Stimulated activated CD4-positive, alpha-beta T cell treated with anti-CD3 and anti-CD28 coated beads, Interleukin-15, amount 100 ng/mL, for 1 hour (primary cell): ENCODE data around the gene IMMP2L.

ENCODE experiments used
- DNase-seq, 2 donors: peaks; one replicate each; pipeline ENCODE4 v3.0.0-alpha.2; 2020; ENCODE audit warnings: low read depth in 1 of 2, low spot score in 1 of 2

Gene IMMP2L

DNA sequence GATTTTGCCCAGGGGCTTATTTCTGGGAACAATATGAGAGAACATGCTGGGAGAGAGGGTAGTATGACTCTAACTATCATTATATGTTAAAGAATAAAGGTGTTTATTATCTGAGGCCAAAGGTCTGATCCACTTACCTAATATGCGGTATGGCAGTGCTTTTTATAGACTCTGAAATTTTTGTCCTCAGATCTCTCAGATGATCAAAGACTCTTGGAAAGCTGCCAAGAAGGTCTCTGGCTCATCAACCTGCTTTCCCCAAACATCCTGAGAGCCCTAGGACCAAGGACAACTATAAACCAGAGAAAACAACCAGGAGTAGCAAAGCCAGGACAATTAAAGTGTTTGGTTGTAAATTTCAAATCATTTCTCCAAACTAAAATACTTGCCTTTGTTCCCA lies 727.1 kb downstream of the IMMP2L start:
- DNase-seq = no peak

DNA sequence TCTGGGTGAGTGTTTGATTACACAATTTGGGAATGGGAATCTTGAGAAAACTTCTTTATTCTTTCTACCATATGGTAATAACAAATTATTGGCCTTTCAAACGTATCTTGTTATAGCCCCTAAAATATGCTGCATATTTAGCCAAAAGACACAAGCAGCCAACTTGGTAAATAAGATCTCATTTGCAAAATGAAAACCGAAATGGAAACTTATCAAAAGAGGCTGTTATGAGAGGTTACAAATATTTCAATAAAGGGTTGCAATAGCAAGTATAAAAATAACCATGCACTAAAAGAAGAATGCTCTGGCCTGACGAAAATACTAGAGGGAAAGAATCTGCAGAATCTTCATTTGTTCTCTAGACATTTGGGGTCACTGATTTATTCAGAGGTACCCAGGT lies 730.9 kb downstream of the IMMP2L start:
- DNase-seq = no peak

DNA sequence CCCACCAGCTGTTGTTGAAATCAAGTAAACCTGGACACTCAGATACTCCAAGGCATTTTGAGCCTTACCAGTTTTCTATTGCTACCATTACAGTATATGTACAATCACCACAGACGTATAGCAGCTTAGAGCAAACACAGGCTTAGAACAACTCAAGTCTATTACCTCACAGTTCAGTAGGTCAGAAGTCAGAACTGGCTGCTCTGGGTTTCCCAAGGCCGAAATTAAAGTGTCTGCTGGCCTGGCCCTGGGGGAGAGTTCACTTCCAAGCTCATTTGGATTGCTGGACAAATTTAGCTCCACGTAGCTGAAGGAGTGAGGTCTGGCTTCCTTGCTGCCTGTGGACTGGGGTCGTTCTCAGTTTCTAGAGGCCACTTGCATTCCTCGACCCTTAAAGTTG lies 731.5 kb downstream of the IMMP2L start:
- no peak for DNase-seq

DNA sequence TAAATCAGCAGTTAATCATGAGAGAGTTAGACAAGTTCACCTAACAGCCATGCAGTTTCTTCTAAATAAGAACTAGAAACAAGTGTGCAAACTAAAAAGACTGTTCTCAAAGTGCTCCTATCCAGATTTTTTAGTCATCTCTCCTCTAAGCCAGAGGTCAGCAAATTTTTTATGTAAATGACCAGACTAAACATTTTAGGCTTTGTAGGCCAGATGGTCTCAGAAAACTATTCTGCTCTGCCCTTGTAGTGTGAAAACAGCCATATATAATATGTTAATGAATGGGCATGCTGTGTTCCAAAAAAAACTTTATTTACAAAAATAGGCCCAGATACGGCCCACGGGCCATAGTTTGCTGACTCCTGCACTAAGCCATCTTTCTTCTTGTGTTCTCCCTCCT lies 734.4 kb downstream of the IMMP2L start:
- DNase-seq = no peak

DNA sequence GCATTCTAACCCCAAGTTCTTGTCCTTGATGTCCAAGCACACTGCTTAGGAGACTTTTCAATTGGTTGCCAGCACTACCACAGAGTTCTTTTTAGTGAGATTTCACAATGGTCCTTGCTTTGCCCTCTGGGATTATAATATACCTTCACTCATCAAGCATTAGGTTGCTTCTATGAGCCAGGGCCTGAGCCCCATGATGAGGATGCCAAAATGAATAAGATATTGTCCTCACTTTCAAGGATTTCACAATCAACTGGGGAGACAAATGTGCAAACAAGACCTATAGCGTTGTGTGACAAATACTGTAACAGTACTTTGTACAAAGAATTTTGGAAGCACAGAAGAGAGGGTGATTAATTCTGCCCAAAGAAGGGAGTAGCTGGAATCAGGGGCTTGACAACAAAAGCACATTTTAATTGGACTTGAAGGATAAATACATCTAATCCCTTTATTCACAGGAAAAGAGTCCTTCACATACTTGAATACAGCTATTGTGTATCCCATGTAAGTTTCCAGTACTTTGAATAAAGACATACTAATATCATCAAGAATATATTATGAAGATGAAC lies 734.9 kb downstream of the IMMP2L start:
- DNase-seq = no peak

DNA sequence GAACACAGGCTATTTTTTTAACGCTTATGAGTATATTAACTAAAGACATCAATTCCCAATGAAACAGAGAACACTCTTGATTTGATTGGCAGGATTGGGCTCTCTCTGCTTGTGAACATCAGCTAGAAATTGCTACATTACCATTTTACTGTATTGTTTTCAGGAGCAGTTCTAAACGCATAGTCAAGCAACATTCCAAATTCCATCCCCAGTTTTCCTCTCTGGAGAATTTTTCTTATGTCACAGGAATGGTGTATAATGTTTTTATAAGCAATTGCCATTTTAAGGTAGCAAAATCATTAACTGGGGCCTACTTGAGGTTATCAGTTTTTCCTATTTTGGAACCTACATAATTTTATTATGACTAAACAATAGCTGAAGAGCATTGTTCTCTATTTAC lies 748.3 kb downstream of the IMMP2L start:
- DNase-seq = no peak

DNA sequence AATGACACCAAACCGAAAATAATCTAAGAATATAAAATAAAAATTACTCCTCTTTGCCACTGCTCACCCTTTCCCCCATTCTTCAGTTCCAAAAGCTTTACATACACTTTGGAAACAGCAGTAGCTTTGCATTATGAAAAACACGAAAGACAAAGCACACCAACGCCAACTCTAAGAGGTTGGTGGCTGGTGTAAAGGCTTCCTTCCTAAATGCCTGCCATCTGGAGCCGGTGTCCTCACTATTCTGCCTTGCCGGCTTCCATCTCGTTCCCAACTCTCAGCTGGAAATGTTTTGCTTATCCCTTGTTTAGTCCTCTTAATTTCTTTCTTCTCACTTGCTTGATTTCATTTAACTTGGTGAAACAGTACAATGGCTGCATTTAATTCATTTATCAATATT lies 752.5 kb downstream of the IMMP2L start:
- DNase-seq = no peak

DNA sequence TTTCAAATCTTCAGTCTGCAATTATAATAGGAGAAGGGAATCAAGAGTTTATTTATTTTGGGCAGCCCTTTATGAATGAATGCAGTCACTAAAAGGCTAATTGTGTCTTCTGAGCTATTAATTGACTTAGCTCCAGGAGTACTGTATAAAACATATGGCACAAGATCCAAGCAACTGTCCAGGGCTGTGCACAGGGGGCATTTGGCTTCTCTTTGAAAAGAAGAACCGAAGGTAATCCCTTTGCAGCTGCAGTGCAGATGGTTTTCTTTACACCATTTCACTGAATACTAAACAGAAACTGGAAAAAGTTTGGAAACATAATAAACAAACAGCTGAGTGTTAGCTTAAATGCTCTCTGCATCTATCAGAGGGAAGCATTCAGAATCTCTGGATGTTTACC lies 753.9 kb downstream of the IMMP2L start:
- DNase-seq = no peak

DNA sequence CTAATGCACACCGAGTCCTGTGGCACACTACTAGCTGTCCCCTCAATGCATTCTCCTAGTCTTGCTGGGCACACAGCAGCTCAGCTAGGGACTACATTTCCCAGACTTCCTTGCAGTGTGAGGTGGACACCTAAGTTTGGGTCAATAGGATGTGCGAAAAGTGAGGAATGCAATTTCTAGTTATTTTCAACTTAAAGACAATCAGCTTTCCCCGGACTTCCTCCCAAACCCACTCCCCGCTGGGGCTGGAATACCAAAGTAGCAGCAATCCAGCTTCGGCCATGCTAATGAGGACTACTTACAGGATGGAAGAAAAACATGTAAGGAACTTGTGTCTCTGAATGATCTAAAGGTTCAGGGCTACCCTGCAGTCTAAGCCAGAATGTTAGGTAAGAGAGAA lies 757.8 kb downstream of the IMMP2L start:
- no peak for DNase-seq

DNA sequence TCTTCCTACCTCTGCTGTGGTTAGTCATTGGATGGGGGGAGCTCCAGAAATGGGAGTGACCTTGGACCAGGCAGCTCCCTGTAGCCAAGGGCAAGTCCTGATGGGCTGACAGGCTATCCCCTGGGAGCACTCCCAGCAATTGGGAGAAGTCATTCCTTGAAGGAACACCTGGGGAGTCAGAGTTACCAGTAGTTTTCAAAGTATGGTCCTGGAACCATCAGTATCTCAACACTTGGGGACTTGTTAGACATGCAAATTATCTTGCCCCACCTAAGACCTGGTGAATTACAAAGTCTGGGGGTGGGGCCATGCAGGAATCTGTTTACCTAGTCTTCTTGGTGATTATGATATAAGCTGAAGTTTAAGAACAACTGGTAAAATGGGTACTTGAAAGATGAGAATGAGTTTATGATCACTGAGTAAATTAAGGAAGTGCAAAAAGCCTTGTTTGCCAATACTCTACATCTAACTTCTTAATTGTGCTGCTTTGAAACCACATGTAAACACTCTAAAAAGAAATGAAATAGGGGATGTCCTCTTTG lies 758.6 kb downstream of the IMMP2L start:
- no peak for DNase-seq

DNA sequence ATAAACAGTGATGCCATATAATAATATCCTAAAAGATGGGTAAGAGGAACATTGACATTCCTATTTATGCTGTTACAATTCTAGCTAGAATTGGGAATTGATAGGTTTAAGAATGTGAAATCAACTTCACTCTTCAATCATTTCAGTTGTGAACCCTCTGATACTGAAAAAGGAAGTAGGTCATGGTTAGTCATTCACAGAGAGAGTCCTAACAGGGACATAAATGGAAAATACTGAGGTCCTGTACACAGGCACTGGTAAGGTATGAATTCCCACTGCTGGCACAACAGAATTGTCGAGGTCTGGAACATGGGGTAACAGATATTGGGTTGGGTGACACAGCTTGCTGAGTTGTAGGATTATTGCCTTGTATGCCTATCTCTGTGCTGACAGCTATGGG lies 760.8 kb downstream of the IMMP2L start:
- DNase-seq = no peak

DNA sequence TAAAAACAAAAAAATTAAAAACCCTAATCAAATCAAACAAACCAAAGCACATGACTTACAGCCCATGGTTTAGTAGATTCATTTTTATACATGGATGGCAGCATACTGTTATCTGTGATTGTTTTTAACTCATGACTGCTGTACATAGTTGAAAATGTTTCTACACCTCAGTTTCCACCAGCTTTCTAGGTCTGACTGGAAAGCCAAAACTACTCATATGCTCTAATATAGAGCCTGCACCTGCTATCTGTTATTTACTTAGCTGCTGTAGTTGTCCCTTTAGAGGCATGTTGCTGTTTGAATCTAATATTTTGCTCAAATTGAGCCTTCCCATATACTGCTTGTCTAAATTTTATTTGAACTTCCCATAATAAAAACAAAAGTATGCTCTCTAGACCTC lies 761.3 kb downstream of the IMMP2L start:
- no peak for DNase-seq

DNA sequence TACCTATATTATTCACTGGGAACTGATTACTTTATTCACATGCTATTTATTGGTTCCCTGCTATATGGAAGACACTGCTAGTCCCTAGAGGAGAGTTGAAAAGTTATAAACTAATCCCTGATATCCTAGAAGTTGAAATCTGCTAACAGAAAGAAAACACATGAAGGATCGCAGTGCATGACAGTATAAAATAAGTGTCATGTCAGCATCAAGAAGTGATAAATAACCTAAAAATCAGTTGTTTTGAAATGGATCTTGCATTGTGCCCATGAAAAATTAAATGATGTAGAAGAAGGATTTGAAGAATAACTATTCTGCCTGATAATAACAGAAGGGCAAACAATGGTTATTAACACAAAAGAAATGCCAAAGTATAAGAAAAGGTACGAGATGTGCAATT lies 764.6 kb downstream of the IMMP2L start:
- no peak for DNase-seq

DNA sequence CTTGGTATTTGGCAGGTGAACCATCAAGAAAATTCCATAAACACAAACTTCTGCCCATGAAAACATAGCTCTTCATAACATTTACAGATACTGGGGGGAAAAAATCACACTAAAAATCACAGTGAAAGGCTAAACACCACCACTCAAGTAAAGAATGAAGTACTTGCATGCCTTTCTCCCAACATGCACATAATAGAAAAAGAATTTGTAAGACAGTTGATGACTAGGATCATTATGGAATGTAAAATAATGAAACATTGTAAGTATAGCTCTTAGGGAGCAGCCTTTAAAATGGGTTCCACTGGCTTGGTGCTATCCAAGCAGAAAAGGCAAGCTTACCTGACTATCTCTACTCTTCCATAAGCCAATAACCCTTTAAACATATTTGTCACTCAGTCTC lies 771.3 kb downstream of the IMMP2L start:
- DNase-seq = no peak

DNA sequence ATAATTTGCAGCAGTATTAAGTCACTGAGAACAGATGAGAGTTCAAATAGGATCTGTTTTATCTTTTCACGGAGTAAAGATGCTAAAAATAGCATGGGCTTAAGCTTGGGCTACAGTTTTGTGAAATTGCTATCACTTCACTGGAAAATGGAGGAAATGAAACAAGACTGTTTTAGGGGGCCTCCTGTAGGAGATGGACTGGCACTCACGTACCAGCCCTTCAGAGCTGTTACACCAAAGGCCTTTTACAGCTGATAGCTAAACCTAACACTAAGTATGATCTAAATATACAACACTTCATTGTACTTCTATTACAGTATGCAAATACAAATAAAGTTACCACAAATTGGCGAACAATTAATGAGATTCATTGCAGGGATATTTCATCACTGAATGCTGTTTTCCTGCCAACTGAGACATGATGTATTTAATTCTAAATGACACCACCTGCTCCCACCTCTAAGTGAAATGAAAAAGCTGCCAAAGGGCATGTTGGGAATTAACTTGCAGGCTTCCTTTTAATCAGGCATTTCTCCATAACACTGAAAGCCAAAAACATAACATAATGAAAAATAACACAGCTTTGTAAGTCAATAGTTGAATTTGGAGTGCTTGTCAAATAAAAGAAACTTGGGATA lies 775.8 kb downstream of the IMMP2L start:
- DNase-seq = no peak

DNA sequence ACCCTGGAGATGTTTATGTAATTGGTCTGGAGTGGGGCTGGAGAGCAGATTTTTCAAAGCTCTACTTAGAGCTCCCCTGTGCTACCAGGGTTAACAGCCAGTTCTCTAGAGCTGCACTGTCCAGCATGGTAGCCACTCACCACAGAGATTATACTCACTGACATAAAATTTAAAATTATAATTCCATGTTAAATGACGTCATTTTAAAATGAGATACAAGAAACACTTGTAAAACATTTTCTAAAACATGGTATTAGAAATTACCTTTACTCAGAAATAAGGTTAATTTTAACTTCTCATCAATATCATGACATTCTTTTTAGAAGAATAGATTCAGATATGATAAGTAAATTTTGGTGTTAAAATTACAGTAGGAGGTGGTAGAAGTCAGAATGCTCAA lies 777.5 kb downstream of the IMMP2L start:
- DNase-seq = no peak

DNA sequence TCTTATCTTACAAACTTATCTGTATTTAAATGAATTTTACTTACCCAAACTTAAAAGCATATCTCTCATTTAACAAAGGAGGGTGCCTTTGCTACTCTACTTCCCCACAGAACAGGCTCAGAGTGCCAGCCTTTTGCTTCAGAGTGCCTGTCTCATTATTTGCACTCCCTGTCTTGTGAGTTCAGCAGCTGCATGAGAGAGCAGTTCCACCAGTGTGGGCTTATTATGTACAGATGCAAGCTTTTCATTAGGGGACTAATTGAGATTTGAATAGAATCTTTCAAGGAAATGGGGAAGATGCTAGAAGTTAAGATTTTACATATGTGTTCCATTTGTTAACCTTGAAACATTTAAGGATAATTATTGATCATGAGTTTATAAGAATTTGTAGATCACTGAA lies 781.6 kb downstream of the IMMP2L start:
- no peak for DNase-seq

DNA sequence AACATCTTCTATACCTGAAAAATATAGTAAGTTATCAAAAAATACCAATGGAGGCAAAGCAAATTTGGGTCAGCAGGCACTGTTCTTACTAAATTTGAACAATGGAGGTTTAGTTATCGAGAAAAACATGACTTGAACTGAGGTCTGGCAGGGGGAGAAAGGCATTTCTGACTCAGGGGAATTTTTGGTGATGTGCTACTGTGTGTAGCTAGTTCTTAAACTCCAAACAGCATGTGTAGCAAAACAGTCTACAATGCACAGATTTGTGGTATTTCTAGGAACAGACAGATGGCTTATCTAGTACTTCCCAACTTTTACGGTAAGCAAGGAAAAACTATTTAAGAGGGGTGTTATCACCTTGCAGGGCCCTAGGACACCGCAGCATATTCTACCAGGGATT lies 783.0 kb downstream of the IMMP2L start:
- DNase-seq = no peak

DNA sequence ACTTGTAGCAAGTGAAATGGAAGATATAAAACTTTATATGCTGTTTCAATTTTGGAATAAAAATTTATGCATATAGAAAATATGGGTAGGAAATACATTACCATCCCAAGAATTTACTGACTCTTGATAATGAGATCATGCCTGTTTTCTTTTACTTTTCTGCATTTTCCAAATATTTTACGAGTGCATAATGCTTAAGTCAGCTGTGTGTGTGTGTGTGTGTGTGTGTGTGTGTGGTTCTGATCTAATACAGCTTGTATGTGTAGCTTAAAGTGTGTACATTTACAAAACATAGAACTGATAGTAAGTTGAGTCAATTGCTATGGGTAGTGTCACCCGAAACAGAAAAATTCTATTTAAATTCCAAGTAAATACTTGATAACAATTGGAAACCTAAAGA lies 787.2 kb downstream of the IMMP2L start:
- no peak for DNase-seq

DNA sequence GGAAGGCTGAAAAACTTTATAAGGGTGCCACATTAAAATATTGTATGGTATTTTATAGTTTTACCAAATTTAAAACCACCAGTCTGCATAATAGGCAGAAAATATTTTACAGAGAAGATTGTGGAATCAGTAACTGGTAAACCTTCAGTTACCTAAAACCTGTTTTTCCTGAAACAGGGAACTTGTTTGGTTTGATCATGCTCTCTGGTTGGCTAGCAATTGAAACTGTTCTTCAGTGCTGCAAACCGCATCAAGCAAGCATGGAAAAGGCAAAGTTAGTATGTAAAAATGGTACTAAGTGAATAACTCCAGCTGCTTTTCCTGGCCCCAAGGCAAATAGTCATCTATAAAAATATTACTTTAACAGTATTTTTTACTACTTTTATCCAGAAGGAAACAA lies 788.2 kb downstream of the IMMP2L start:
- no peak for DNase-seq

DNA sequence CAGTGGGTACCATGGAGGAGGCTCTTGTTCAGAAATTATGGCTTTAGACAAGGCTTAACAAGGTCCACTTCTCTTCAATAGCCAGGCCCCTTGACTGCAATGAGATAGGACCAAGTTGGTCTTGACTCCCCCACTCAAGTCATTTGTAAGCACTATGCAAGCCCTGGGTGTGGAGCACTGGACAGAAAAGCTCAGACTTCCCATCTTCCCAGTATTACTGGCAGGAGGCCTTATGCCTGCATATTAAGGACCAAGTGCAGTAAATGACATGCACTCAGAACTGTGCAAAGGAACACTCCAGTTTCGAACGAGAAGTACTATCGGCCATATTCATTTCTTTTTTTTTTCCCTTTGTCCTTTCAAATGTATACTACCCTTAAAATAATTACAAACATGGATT lies 789.7 kb downstream of the IMMP2L start:
- DNase-seq = no peak

DNA sequence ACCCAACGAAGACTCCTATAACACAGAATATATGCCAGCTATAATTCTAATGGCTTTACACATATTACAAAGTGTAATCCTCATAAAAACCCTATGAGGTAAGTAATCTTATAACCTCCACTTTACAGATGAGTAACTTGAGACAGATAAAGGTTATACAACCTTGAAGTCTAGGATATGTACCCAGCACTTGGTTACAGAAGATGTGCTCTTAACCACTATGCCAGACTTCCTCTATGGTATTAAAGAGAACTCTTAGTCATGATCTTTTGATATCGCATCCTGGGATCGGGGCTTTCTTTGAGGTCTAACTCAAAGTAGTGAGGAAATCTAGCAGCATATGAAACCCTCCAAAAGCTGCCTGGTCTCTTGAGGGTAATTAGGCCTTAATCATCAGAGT lies 790.6 kb downstream of the IMMP2L start:
- DNase-seq = no peak

DNA sequence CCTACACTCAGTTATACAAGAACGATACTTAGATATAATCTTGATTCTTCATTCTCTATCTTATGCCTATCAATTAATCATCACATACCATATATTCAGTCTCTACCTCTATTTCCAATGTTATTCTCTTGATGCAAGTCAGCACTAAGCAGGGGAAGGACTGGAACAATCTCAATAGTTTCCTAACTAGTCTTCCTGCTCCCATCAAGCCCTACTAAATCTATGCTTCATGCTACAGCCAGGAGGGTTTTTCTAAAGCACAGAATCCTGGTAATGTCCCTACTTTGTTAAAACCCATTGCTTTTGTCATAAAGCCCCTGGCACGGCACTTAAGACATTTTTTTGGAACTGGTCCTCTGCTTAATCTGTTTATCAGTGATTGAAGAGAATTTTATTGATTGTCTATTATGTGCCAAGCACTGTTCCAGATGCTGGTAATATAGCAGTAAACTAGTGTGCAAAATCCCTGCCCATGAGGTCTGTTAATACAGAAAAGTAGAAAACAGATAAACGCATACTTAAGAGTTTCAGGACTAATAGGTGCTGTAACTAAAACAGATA lies 794.7 kb downstream of the IMMP2L start:
- DNase-seq = no peak
